Liver (tissue), 3 donors: ENCODE measurements around the gene OST4.

ENCODE experiments used
- GABPA ChIP-seq, 2 donors: IDR thresholded peaks in 1 of 2; conservative IDR thresholded peaks in 1 of 2; 2 replicates each; pipeline ENCODE4 v1.6.1; 2016; ENCODE audit warnings: antibody characterized with exemption in 2 of 2, mild to moderate bottlenecking in 1 of 2, moderate library complexity in 1 of 2
- JUND ChIP-seq, 2 donors: IDR thresholded peaks; 2 replicates each; pipeline ENCODE4 v1.6.1; 2016; ENCODE audit warnings: antibody characterized with exemption in 2 of 2
- TF ChIP-seq, protein P1 (sequence below): fragments of 150-350 bp; IDR thresholded peaks from 2 replicates; pipeline ENCODE4 v1.5.1; 2017; ENCODE audit warnings: improper control_type of control experiment, low read depth, low read length; ENCODE audit not compliant: missing input control
- TF ChIP-seq, protein P2 (sequence below): IDR thresholded peaks from 2 replicates; pipeline ENCODE4 v1.6.1; 2016; ENCODE audit warnings: antibody characterized with exemption
- donor health status: healthy.
- donor health status: healthy.

DNA sequence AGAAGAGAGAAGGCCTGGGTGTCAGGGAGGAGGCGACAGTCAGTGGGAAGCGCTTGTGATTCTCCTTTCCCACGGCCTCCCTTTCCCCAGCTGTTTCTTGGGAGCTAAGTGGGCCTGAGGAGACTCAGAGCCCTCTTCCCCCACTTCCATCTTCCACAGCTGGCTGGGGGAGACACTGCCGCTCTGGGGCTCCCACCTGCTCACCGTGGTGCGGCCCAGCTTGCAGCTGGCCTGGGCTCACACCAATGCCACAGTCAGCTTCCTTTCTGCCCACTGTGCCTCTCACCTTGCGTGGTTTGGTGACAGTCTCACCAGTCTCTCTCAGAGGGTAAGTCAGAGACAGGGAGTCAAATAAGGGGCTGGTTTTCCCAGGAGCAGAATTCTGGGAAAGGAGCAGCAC lies 31.6 kb downstream of the OST4 start:
- TF ChIP-seq, protein P1, sequence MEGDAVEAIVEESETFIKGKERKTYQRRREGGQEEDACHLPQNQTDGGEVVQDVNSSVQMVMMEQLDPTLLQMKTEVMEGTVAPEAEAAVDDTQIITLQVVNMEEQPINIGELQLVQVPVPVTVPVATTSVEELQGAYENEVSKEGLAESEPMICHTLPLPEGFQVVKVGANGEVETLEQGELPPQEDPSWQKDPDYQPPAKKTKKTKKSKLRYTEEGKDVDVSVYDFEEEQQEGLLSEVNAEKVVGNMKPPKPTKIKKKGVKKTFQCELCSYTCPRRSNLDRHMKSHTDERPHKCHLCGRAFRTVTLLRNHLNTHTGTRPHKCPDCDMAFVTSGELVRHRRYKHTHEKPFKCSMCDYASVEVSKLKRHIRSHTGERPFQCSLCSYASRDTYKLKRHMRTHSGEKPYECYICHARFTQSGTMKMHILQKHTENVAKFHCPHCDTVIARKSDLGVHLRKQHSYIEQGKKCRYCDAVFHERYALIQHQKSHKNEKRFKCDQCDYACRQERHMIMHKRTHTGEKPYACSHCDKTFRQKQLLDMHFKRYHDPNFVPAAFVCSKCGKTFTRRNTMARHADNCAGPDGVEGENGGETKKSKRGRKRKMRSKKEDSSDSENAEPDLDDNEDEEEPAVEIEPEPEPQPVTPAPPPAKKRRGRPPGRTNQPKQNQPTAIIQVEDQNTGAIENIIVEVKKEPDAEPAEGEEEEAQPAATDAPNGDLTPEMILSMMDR = no peak
- TF ChIP-seq, protein P2, sequence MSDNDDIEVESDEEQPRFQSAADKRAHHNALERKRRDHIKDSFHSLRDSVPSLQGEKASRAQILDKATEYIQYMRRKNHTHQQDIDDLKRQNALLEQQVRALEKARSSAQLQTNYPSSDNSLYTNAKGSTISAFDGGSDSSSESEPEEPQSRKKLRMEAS = no peak
- no peak for TF ChIP-seq JUND (IDR thresholded peaks at IDR 0.05)
- TF ChIP-seq GABPA (IDR thresholded peaks at IDR 0.05 in 1 of 2, conservative IDR thresholded peaks at IDR 0.05 in 1 of 2) = no peak
